IPS-18a (cell line): ENCODE results near the gene HIPK3.
"Not testable (repeated sequence)": the region's sequence is repeated elsewhere in the genome, so short reads cannot be mapped to it uniquely, and the experiment has no call there.

Experiments
- H3K27ac ChIP-seq: one replicate; pipeline ENCODE4 v1.5.1; 2013; ENCODE audit warnings: low read length
- H3K27me3 ChIP-seq: one replicate; pipeline ENCODE4 v1.6.1; 2013; ENCODE audit warnings: mild to moderate bottlenecking, low read length; ENCODE audit not compliant: control insufficient read depth, insufficient read depth
- H3K36me3 ChIP-seq: one replicate; pipeline ENCODE4 v1.6.1; 2013; ENCODE audit warnings: low read depth, low read length; ENCODE audit not compliant: control insufficient read depth
- H3K4me1 ChIP-seq: one replicate; pipeline ENCODE4 v1.6.1; 2013; ENCODE audit warnings: low read depth, low read length; ENCODE audit not compliant: control insufficient read depth
- H3K4me3 ChIP-seq: one replicate; pipeline ENCODE4 v1.5.1; 2013; ENCODE audit warnings: low read length
- H3K9ac ChIP-seq: one replicate; pipeline ENCODE4 v1.6.1; 2013; ENCODE audit warnings: mild to moderate bottlenecking, low read length, moderate library complexity
- H3K9me3 ChIP-seq: one replicate; pipeline ENCODE4 v1.6.1; 2013; ENCODE audit warnings: low read depth, low read length; ENCODE audit not compliant: control insufficient read depth

The HIPK3 gene

GRCh38 chr11:33284818-33285217 lies 27.6 kb downstream of the HIPK3 start:
- Histone ChIP-seq H3K4me3 (no peak overlapping the region), H3K36me3 (no peaks in the 10 kb centered on the region), H3K9ac (no peak overlapping the region), H3K4me1 (no peaks in the 10 kb centered on the region), H3K27me3 (no peaks in the 10 kb centered on the region), H3K27ac (no peak overlapping the region), H3K9me3 (no peaks in the 10 kb centered on the region)

DNA sequence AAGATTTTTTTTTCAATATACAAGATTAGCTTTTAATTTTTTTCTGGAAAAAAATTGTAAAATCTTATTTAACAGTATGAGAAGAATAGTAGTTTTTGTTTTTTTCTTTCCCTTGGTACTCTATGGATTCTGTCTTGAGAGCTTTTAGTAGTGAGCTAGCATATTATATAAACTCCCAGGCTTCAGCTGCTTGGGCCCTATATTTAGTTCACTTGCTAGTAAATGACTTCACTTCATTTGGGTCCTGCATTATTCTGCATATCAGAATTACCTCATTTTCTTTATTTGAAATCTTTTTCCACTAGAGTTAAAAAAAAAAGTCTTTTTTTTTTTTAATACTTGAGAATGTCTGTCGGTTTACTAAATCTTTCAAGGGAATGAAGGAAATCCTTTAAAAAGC lies 33.1 kb downstream of the HIPK3 start:
- Histone ChIP-seq H3K9me3 (no peaks in the 10 kb centered on the region), H3K4me1 (no peaks in the 10 kb centered on the region), H3K36me3 (no peaks in the 10 kb centered on the region), H3K27ac (no peak overlapping the region), H3K9ac (no peak overlapping the region), H3K4me3 (no peak overlapping the region), H3K27me3 (no peaks in the 10 kb centered on the region)

DNA sequence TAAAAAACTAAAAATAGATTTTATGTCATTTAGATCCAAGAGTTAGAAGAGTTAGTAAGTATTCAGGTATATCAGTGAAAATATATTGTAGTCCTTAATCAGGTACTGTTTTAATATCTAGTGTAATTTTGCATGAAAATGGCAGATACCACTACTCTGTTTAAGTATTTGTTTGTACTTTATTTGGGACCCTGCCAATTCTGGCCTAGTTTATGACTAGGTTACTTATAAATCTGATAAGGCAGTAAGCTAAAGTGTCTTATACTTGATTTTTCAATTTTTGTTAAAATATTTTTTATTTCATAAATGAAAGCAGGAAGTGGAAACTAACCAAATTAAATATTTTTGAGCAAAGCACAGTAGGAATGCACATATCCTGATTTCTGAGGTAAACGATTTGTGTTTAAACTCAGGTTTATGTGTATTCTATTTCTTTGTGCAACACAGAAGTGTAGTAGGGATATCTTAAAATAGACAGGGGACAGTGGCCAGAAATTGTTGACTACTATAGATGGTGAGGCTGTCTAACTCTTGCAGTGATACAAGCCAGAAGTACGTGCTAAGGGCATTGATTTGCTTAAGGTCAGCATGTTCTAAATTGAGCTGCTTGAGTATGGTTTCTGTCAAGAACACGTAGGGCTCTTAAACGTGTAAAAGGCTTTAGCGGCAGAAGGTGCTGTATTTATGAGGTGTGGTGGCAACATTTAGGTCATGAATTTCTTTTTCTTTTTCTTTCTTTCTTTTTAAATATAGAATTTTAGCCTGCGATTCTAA lies 34.0 kb downstream of the HIPK3 start:
- Histone ChIP-seq H3K4me1 (no peaks in the 10 kb centered on the region), H3K4me3 (no peak overlapping the region), H3K27me3 (no peaks in the 10 kb centered on the region), H3K27ac (no peak overlapping the region), H3K36me3 (no peaks in the 10 kb centered on the region), H3K9me3 (no peaks in the 10 kb centered on the region), H3K9ac (no peak overlapping the region)

DNA sequence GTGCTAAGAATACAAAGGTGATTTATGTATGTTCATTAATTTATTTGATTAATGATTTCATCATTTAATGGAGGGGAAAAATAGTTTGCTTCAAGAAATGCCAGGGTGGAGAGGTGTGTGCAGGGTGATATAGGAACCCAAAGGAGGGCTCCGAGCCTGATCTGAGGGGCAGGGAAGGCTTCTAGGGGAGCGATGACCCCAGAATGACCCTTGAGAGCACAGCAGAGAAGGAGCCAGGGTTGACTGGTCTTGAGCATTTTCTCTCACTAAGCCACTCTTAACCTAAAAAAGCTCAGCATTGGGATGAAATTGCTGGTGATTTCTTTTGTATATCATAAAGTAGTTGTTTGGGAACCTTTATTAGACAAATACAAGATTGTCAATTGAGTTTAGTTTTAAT lies 35.1 kb downstream of the HIPK3 start:
- no peak overlapping the region for H3K27ac ChIP-seq
- H3K9me3 ChIP-seq, result no peaks in the 10 kb centered on the region
- H3K4me1 ChIP-seq, result no peaks in the 10 kb centered on the region
- no peak overlapping the region for H3K9ac ChIP-seq
- no peak overlapping the region for H3K4me3 ChIP-seq
- no peaks in the 10 kb centered on the region for H3K27me3 ChIP-seq
- no peaks in the 10 kb centered on the region for H3K36me3 ChIP-seq

- Histone ChIP-seq H3K27me3 (no peaks in the 10 kb centered on the region), H3K27ac (no peak overlapping the region), H3K36me3 (no peaks in the 10 kb centered on the region), H3K4me1 (no peaks in the 10 kb centered on the region), H3K9ac (no peak overlapping the region), H3K9me3 (no peaks in the 10 kb centered on the region), H3K4me3 (no peak overlapping the region)
Measured at GRCh38 chr11:33294224-33294623, 37.0 kb downstream of the HIPK3 start.

- no peaks in the 10 kb centered on the region for H3K4me1 ChIP-seq
- H3K9me3 ChIP-seq, result no peaks in the 10 kb centered on the region
- no peak overlapping the region for H3K9ac ChIP-seq
- no peak overlapping the region for H3K4me3 ChIP-seq
- no peaks in the 10 kb centered on the region for H3K36me3 ChIP-seq
- H3K27me3 ChIP-seq, result no peaks in the 10 kb centered on the region
- H3K27ac ChIP-seq, result no peak overlapping the region
Measured at GRCh38 chr11:33294797-33295196, 37.6 kb downstream of the HIPK3 start.

GRCh38 chr11:33296695-33297094 lies 39.5 kb downstream of the HIPK3 start:
- Histone ChIP-seq H3K4me1 (no peaks in the 10 kb centered on the region), H3K4me3 (no peak overlapping the region), H3K27me3 (no peaks in the 10 kb centered on the region), H3K36me3 (no peaks in the 10 kb centered on the region), H3K9ac (no peak overlapping the region), H3K9me3 (no peaks in the 10 kb centered on the region), H3K27ac (no peak overlapping the region)

- H3K9me3 ChIP-seq, result no peaks in the 10 kb centered on the region
- H3K9ac ChIP-seq, result no peak overlapping the region
- H3K27ac ChIP-seq, result no peak overlapping the region
- H3K36me3 ChIP-seq, result no peaks in the 10 kb centered on the region
- H3K4me3 ChIP-seq, result no peak overlapping the region
- H3K4me1 ChIP-seq, result no peaks in the 10 kb centered on the region
- H3K27me3 ChIP-seq, result no peaks in the 10 kb centered on the region
Measured at GRCh38 chr11:33303541-33303940, 46.4 kb downstream of the HIPK3 start.

- H3K9me3 ChIP-seq, H3K27ac ChIP-seq, H3K27me3 ChIP-seq, H3K4me3 ChIP-seq, H3K36me3 ChIP-seq, H3K4me1 ChIP-seq, H3K9ac ChIP-seq: not testable (repeated sequence)
Measured at GRCh38 chr11:33306821-33307220, 49.6 kb downstream of the HIPK3 start.

GRCh38 chr11:33307984-33308383 lies 50.8 kb downstream of the HIPK3 start:
- H3K36me3 ChIP-seq, result no peaks in the 10 kb centered on the region
- H3K4me1 ChIP-seq, result peaks cover 4% of the 10 kb centered on the region
- no peak overlapping the region for H3K4me3 ChIP-seq
- H3K27ac ChIP-seq, result no peak overlapping the region
- H3K9me3 ChIP-seq, result no peaks in the 10 kb centered on the region
- no peaks in the 10 kb centered on the region for H3K27me3 ChIP-seq
- no peak overlapping the region for H3K9ac ChIP-seq

DNA sequence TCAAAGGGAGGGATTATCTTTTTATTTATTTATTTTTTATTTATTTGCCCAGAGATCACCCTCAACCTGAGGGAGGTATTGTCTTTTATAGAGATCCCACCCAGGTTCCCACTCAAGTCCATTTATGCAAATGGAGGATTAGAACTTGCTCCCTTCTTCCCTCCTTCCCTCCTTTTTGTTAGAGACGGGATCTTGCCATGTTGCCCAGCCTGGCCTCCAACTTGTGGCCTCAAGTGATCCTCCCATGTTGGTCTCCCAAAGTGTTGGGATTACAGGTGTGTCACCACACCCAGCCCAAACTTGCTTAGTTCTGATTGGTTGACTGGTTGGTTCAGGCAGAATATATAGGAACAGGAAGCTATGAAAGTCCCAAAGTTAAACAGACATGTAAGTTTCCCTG lies 51.9 kb downstream of the HIPK3 start:
- Histone ChIP-seq H3K4me3 (no peak overlapping the region), H3K9me3 (no peaks in the 10 kb centered on the region), H3K4me1 (peaks cover 4% of the 10 kb centered on the region), H3K9ac (no peak overlapping the region), H3K27me3 (no peaks in the 10 kb centered on the region), H3K36me3 (no peaks in the 10 kb centered on the region), H3K27ac (no peak overlapping the region)

DNA sequence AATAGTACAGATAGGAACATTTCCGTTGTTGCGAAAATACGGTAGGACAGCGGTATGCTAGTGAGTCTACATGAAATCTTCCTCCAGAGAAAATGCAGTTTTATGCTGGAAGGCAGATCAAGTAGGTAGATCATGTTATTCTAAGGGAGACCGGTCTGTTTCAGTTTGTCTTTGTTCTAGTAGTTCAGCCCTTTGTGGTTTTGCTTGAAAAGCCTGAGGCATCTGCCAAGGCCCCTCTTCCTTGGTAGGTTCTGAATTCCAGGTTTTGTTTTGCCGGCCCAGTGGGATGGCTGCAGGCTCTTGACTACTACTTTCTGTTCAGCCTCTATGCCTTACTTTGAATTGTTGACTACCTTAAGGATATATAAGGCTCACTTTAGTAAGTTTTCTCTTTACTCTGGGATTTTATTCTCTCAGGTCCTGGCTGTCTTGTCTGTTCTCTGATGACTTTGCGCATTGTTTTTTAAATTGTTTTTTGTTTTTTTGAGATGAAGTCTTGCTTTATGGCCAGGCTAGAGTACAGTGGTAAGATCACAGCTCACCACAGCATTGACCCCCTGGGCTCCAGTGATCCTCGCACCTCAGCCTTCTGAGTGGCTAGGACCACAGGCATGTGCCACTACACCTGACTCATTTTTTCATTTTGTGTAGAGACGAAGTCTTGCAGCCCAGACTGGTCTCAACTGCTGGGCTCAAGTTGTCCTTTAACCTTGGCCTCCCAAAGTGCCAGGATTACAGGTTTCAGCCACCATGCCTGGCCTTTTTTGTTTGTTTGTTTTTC lies 53.7 kb downstream of the HIPK3 start:
- no peak overlapping the region for H3K4me3 ChIP-seq
- H3K27me3 ChIP-seq, result no peaks in the 10 kb centered on the region
- no peak overlapping the region for H3K27ac ChIP-seq
- H3K36me3 ChIP-seq, result no peaks in the 10 kb centered on the region
- no peak overlapping the region for H3K9ac ChIP-seq
- no peaks in the 10 kb centered on the region for H3K9me3 ChIP-seq
- H3K4me1 ChIP-seq, result peaks cover 4% of the 10 kb centered on the region
